Ovary (tissue), 3 donors: ENCODE results near the gene HEPH.

Source experiments
- CTCF ChIP-seq, 3 donors: fragments of 450-650 bp in 2 of 3; fragments of 200-600 bp in 1 of 3; IDR thresholded peaks; one replicate each; pipeline versions ENCODE4 v1.5.1 to v1.8.0; 2016 to 2022; ENCODE audit warnings: antibody characterized with exemption in 3 of 3, mild to moderate bottlenecking in 1 of 3
- EP300 ChIP-seq: sonication (generic); formaldehyde crosslinking; IDR thresholded peaks from one replicate; pipeline ENCODE4 v1.6.1; 2017; ENCODE audit warnings: antibody characterized with exemption
- POLR2A ChIP-seq: fragments of 450-650 bp; IDR thresholded peaks from one replicate; pipeline ENCODE4 v1.6.1; 2017; ENCODE audit warnings: antibody characterized with exemption, mild to moderate bottlenecking, moderate library complexity
- donor health status: DM: no; HTN: no; CAD: no.

DNA sequence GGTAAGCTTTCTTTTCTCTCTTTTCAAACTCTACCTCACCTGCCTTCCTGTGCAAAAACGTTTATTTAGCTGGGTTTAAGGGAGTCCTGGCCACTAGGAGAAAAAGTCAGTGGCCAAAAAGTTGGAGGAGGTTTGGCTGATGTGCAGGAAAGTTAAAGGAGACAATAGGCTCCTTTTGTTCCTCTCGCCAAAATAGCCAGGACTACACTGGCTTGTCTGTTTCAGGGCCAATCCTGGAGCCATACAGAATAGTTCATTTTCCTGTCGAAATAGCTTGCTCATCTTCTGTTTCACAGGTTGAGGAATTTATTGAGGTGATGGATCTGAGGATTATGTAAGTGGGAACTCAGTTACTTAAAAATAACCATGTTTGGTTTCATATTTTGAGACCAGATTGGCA is 423 bp downstream of the HEPH start:
- TF ChIP-seq POLR2A (no peak), CTCF (IDR thresholded peaks at IDR 0.05) (no peak), EP300 (no peak)
